Skeletal muscle tissue (tissue), 4 donors: ENCODE data around the gene SLCO3A1. TPM values are rescaled to one million over a fixed set of nuclear protein-coding genes. Genes with fewer than 3 reads are reported as not detected.

Experiments used
- H3K27ac ChIP-seq: one replicate; pipeline ENCODE4 v1.7.0; 2013; ENCODE audit warnings: mild to moderate bottlenecking, low read depth, low read length, inconsistent platforms
- H3K27me3 ChIP-seq, 3 donors: one replicate each; pipeline ENCODE4 v1.7.0; 2013; ENCODE audit warnings: low read length in 3 of 3; ENCODE audit not compliant: control insufficient read depth in 3 of 3, insufficient read depth in 3 of 3
- H3K36me3 ChIP-seq, 3 donors: one replicate each; pipeline ENCODE4 v1.7.0; 2013; ENCODE audit warnings: low read length in 3 of 3; ENCODE audit not compliant: control insufficient read depth in 3 of 3, insufficient read depth in 3 of 3
- H3K4me1 ChIP-seq, 3 donors: one replicate each; pipeline ENCODE4 v1.7.0; 2013; ENCODE audit warnings: low read length in 3 of 3, mild to moderate bottlenecking in 3 of 3; ENCODE audit not compliant: control insufficient read depth in 3 of 3, insufficient read depth in 3 of 3
- H3K4me3 ChIP-seq, 3 donors: one replicate each; pipeline ENCODE4 v1.7.0; 2013; ENCODE audit warnings: low read length in 3 of 3
- H3K9ac ChIP-seq, 3 donors: one replicate each; pipeline ENCODE4 v1.7.0; 2013; ENCODE audit warnings: low read length in 3 of 3, mild to moderate bottlenecking in 3 of 3, moderate library complexity in 2 of 3, low read depth in 1 of 3
- H3K9me3 ChIP-seq, 3 donors: one replicate each; pipeline ENCODE4 v1.7.0; 2013; ENCODE audit warnings: low read length in 3 of 3; ENCODE audit not compliant: control insufficient read depth in 3 of 3
- total RNA-seq: library from RNA; depleted of rRNA; stranded (reverse); fragments of >200 nt; gene quantifications from one replicate; pipeline ENCODE4 v1.2.3, GENCODE V29; 2014
- donor health status: Osteomylitis.

Gene SLCO3A1
- total RNA-seq, 1 donor from 2014 or later = 4.7 TPM

GRCh38 chr15:92166751-92167405, 313.4 kb downstream of the SLCO3A1 start:
- no peak overlapping the region for H3K4me3 ChIP-seq
- no peaks in the 10 kb centered on the region for H3K4me1 ChIP-seq
- no peak overlapping the region for H3K27ac ChIP-seq
- H3K9ac ChIP-seq = no peak overlapping the region
- no peaks in the 10 kb centered on the region for H3K27me3 ChIP-seq
- H3K36me3 ChIP-seq = peaks cover 0 to 13% (median 2%) of the 10 kb centered on the region in 3 donors
- no peaks in the 10 kb centered on the region for H3K9me3 ChIP-seq

GRCh38 chr15:92167451-92167850, 313.9 kb downstream of the SLCO3A1 start:
- Histone ChIP-seq H3K4me1 (no peaks in the 10 kb centered on the region), H3K9me3 (no peaks in the 10 kb centered on the region), H3K27ac (no peak overlapping the region), H3K27me3 (no peaks in the 10 kb centered on the region), H3K4me3 (no peak overlapping the region), H3K9ac (no peak overlapping the region), H3K36me3 (peaks cover 0 to 13% (median 1%) of the 10 kb centered on the region in 3 donors)

GRCh38 chr15:92168066-92168683, 314.7 kb downstream of the SLCO3A1 start:
- Histone ChIP-seq H3K27me3 (no peaks in the 10 kb centered on the region), H3K9ac (no peak overlapping the region), H3K4me3 (no peak overlapping the region), H3K36me3 (peaks cover 0 to 8% (median 0%) of the 10 kb centered on the region in 3 donors), H3K27ac (no peak overlapping the region), H3K9me3 (no peaks in the 10 kb centered on the region), H3K4me1 (no peaks in the 10 kb centered on the region)

GRCh38 chr15:92170897-92171296, 317.4 kb downstream of the SLCO3A1 start:
- Histone ChIP-seq H3K36me3 (no peaks in the 10 kb centered on the region), H3K4me3 (no peak overlapping the region), H3K27me3 (peaks cover 0 to 2% (median 0%) of the 10 kb centered on the region in 3 donors), H3K9ac (no peak overlapping the region), H3K9me3 (no peaks in the 10 kb centered on the region), H3K27ac (no peak overlapping the region), H3K4me1 (no peaks in the 10 kb centered on the region)

- Histone ChIP-seq H3K27ac (no peak overlapping the region), H3K36me3 (no peaks in the 10 kb centered on the region), H3K27me3 (peaks cover 0 to 3% (median 2%) of the 10 kb centered on the region in 3 donors), H3K4me3 (no peak overlapping the region), H3K4me1 (peaks cover 0 to 1% (median 0%) of the 10 kb centered on the region in 3 donors), H3K9me3 (no peaks in the 10 kb centered on the region), H3K9ac (no peak overlapping the region)
Measured at GRCh38 chr15:92178911-92179310, 325.4 kb downstream of the SLCO3A1 start.

- H3K27ac ChIP-seq = no peak overlapping the region
- H3K4me1 ChIP-seq = peaks cover 5 to 12% (median 6%) of the 10 kb centered on the region in 3 donors
- no peaks in the 10 kb centered on the region for H3K36me3 ChIP-seq
- H3K27me3 ChIP-seq = no peaks in the 10 kb centered on the region
- no peak overlapping the region for H3K4me3 ChIP-seq
- no peaks in the 10 kb centered on the region for H3K9me3 ChIP-seq
- no peak overlapping the region for H3K9ac ChIP-seq
Measured at GRCh38 chr15:92184142-92184541, 330.6 kb downstream of the SLCO3A1 start.

GRCh38 chr15:92184679-92185230, 331.2 kb downstream of the SLCO3A1 start:
- Histone ChIP-seq H3K4me3 (no peak overlapping the region), H3K9me3 (no peaks in the 10 kb centered on the region), H3K4me1 (peaks cover 5 to 12% (median 6%) of the 10 kb centered on the region in 3 donors), H3K27ac (no peak overlapping the region), H3K9ac (no peak overlapping the region), H3K27me3 (no peaks in the 10 kb centered on the region), H3K36me3 (no peaks in the 10 kb centered on the region)

- Histone ChIP-seq H3K27me3 (no peaks in the 10 kb centered on the region), H3K4me3 (no peak overlapping the region), H3K9me3 (no peaks in the 10 kb centered on the region), H3K9ac (no peak overlapping the region), H3K27ac (no peak overlapping the region), H3K4me1 (peaks cover 5 to 12% (median 6%) of the 10 kb centered on the region in 3 donors), H3K36me3 (no peaks in the 10 kb centered on the region)
Measured at GRCh38 chr15:92187975-92188374, 334.5 kb downstream of the SLCO3A1 start.

- Histone ChIP-seq H3K27ac (no peak overlapping the region), H3K9ac (no peak overlapping the region), H3K27me3 (no peaks in the 10 kb centered on the region), H3K4me1 (peaks cover 5 to 8% (median 6%) of the 10 kb centered on the region in 3 donors), H3K9me3 (no peaks in the 10 kb centered on the region), H3K36me3 (no peaks in the 10 kb centered on the region), H3K4me3 (no peak overlapping the region)
Measured at GRCh38 chr15:92189166-92189565, 335.7 kb downstream of the SLCO3A1 start.

GRCh38 chr15:92195241-92195640, 341.7 kb downstream of the SLCO3A1 start:
- Histone ChIP-seq H3K27ac (no peak overlapping the region), H3K9me3 (no peaks in the 10 kb centered on the region), H3K9ac (no peak overlapping the region), H3K36me3 (no peaks in the 10 kb centered on the region), H3K27me3 (no peaks in the 10 kb centered on the region), H3K4me1 (no peaks in the 10 kb centered on the region), H3K4me3 (no peak overlapping the region)
